ENCODE results near the gene CHCHD6. TPM values are rescaled to one million over a fixed set of nuclear protein-coding genes. Genes with fewer than 3 reads are reported as not detected.

The CHCHD6 gene
- total RNA-seq, 2 experiments from 2014 or later = 15.0 to 16.2 TPM

GRCh38 chr3:126971891-126972351 is 267.9 kb downstream of the CHCHD6 start:
- DNase-seq = no peak
- Mint-ChIP-seq H3K27ac (no peak overlapping the region), H3K36me3 (peaks cover 7% of the 10 kb centered on the region), H3K9me3 (peaks cover 11% of the 10 kb centered on the region), H3K4me1 (no peaks in the 10 kb centered on the region), H3K4me3 (no peak overlapping the region), H3K27me3 (peaks cover 11% of the 10 kb centered on the region)

- no peaks in the 10 kb centered on the region for H3K4me1 Mint-ChIP-seq
- no peak for DNase-seq
- H3K4me3 Mint-ChIP-seq = no peak overlapping the region
- H3K27ac Mint-ChIP-seq = no peak overlapping the region
- peaks cover 12% of the 10 kb centered on the region for H3K27me3 Mint-ChIP-seq
- peaks cover 11% of the 10 kb centered on the region for H3K9me3 Mint-ChIP-seq
- H3K36me3 Mint-ChIP-seq = peaks cover 7% of the 10 kb centered on the region
Measured at GRCh38 chr3:126972866-126973265, 268.8 kb downstream of the CHCHD6 start.

DNA sequence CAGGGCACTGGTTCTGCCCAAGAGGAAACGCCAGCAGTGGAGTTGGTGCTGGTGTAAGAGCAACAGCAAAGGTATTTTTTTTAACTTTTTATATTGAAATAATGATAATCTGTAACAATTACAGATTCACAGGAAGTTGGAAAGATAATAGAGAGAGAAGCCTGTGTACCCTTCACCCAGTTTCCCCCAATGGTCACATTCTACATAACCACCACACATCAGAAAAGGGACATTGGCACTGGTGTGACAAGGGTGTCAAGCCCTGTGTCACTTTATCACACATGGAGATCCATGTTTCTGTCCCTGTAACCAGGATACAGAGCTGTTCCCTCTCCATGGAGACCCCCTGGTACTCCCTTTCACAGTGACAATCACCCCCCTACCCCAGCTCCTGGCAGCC is 269.8 kb downstream of the CHCHD6 start:
- Mint-ChIP-seq H3K27ac (no peak overlapping the region), H3K9me3 (peaks cover 11% of the 10 kb centered on the region), H3K4me1 (peaks cover 2% of the 10 kb centered on the region), H3K36me3 (peaks cover 7% of the 10 kb centered on the region), H3K4me3 (no peak overlapping the region), H3K27me3 (peaks cover 21% of the 10 kb centered on the region)
- no peak for DNase-seq

DNA sequence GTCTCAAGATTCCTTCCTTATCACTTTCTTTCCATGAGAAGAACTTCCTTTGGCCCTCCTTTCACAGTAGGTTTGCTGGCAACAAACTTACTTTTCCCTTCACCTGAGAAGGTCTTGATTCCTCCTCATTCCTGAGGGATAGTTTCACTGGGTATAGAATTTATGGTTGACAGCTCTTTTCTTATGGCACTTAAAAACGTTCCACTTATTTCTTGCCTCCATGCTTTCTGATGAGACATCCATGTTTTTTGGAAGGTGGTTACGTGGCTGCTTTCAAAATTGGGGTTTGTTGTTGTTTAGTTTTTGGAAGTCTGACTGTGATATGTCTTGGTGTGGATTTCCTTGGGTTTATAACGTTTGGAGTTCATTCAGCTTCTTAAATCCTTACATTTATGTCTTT is 270.7 kb downstream of the CHCHD6 start:
- Mint-ChIP-seq H3K4me3 (no peak overlapping the region), H3K36me3 (peaks cover 7% of the 10 kb centered on the region), H3K27me3 (peaks cover 21% of the 10 kb centered on the region), H3K4me1 (peaks cover 8% of the 10 kb centered on the region), H3K9me3 (peaks cover 11% of the 10 kb centered on the region), H3K27ac (no peak overlapping the region)
- no peak for DNase-seq

DNA sequence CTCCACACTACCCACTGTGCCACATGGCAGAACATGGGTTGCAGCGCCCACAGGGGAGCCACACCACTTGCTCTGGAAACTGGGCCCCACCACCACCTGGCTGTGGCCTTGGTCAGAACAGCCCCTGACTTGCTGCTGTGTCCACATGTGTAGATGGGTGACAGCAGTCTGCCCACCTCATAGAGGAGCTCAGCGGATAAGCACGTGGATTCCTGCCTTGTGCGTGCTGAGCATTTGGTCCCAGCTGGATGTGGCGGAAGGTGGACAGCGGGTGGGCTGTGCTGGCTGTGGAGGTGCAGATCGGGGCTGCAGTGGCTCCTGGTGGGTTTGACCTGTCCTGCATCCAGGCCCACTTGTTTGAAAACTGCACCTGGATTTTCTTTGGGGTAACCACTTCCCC is 272.9 kb downstream of the CHCHD6 start:
- peaks cover 13% of the 10 kb centered on the region for H3K4me1 Mint-ChIP-seq
- peaks cover 7% of the 10 kb centered on the region for H3K36me3 Mint-ChIP-seq
- DNase-seq = no peak
- no peak overlapping the region for H3K4me3 Mint-ChIP-seq
- peaks cover 11% of the 10 kb centered on the region for H3K9me3 Mint-ChIP-seq
- H3K27ac Mint-ChIP-seq = no peak overlapping the region
- peaks cover 24% of the 10 kb centered on the region for H3K27me3 Mint-ChIP-seq

DNA sequence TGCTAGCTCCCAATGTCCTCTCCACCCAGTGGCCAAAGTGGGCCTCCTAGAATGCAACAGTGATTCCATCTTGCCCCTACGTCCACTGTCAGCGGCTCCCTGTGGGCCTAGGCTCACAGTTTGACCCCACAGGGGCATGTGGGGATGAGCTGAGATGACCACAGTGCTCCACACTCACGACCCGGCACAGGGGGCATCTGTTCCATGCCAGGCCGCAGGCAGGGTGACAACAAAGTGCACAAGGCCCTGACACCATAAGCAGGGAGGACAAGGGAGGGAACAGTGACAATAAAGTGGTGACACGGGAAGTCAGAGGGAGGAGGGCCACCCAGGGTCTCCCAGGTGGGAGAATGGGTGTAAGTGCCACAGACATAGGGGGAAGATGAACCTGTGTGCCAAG is 273.8 kb downstream of the CHCHD6 start:
- Mint-ChIP-seq H3K4me1 (peaks cover 17% of the 10 kb centered on the region), H3K4me3 (no peak overlapping the region), H3K9me3 (peaks cover 11% of the 10 kb centered on the region), H3K27ac (no peak overlapping the region), H3K36me3 (peaks cover 7% of the 10 kb centered on the region), H3K27me3 (peaks cover 24% of the 10 kb centered on the region)
- no peak for DNase-seq

GRCh38 chr3:126978291-126978690 is 274.3 kb downstream of the CHCHD6 start:
- H3K27me3 Mint-ChIP-seq = peaks cover 22% of the 10 kb centered on the region

DNA sequence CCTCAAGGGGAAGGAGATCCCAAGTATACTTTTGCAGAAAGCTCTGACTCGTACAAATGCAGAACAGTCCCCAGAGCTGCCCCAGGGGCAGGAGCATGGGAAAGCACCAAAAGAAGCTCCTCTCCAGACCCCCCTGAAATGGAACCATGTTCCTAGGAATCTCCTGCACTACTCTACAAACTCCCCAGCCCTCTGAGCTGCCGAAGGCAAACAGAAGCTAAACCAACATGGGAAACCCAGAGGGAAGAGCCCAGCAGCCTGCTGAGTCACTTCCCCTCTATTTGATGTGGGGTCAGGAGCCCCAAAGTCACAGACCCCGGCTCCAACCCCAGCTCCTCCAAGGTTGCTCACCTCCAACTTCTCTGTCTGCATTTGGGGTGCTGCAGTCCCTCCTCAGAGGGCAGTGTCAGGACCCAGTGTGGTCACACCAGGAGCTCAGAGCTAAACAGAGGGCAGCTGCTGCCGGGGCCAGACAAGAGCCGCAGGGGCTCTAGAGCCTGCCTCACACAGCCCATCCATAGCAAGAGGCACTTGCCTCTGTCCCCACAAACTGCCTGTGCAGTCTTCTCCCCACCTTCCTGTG is 275.1 kb downstream of the CHCHD6 start:
- Mint-ChIP-seq H3K4me1 (peaks cover 17% of the 10 kb centered on the region), H3K4me3 (no peak overlapping the region), H3K36me3 (peaks cover 7% of the 10 kb centered on the region), H3K27me3 (peaks cover 20% of the 10 kb centered on the region), H3K9me3 (peaks cover 9% of the 10 kb centered on the region), H3K27ac (no peak overlapping the region)
- DNase-seq = no peak

More at GRCh38 chr3:126978291-126978690, 274.3 kb downstream of the CHCHD6 start:
- DNase-seq = no peak
- no peak overlapping the region for H3K27ac Mint-ChIP-seq
- H3K9me3 Mint-ChIP-seq = peaks cover 11% of the 10 kb centered on the region
- H3K4me1 Mint-ChIP-seq = peaks cover 17% of the 10 kb centered on the region
- H3K36me3 Mint-ChIP-seq = peaks cover 7% of the 10 kb centered on the region
- no peak overlapping the region for H3K4me3 Mint-ChIP-seq

DNA sequence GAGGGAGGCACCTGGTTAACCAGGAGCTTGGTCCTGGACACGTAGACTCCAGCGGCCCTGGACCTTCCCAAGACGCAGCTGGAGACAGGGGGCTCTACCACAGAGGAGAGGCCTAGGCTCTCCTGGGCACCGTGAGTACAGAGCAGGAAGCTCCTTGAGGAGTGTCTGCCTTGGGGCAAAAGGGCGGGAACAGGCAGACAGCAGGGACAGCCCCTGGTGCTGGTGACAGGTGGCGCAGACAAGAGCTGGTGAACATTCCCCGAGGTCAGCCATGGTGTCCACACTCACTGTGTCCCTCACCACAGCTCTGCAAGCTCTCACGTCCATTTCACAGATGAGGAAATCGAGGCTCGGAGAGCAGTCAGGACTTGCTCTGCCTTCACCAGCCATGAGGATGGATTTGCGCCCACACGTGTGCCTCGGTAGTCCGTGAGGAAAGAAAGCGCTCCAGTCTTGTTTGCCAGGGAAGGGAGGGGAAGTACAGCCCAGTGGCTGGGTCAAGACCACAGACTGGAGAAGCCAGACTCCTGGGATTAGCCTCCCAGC is 276.3 kb downstream of the CHCHD6 start:
- no peak overlapping the region for H3K4me3 Mint-ChIP-seq
- H3K27me3 Mint-ChIP-seq = peaks cover 13% of the 10 kb centered on the region
- no peak for DNase-seq
- no peak overlapping the region for H3K27ac Mint-ChIP-seq
- H3K9me3 Mint-ChIP-seq = no peaks in the 10 kb centered on the region
- H3K36me3 Mint-ChIP-seq = no peaks in the 10 kb centered on the region
- H3K4me1 Mint-ChIP-seq = peaks cover 19% of the 10 kb centered on the region

- H3K27me3 Mint-ChIP-seq = peaks cover 13% of the 10 kb centered on the region
- no peaks in the 10 kb centered on the region for H3K36me3 Mint-ChIP-seq
- H3K4me3 Mint-ChIP-seq = peak overlapping the region; percentile 72
- no peaks in the 10 kb centered on the region for H3K9me3 Mint-ChIP-seq
- H3K27ac Mint-ChIP-seq = peak overlapping the region; percentile 81
- DNase-seq = peak; percentile 62
- H3K4me1 Mint-ChIP-seq = peaks cover 19% of the 10 kb centered on the region
Measured at GRCh38 chr3:126982126-126982470, 278.1 kb downstream of the CHCHD6 start.

DNA sequence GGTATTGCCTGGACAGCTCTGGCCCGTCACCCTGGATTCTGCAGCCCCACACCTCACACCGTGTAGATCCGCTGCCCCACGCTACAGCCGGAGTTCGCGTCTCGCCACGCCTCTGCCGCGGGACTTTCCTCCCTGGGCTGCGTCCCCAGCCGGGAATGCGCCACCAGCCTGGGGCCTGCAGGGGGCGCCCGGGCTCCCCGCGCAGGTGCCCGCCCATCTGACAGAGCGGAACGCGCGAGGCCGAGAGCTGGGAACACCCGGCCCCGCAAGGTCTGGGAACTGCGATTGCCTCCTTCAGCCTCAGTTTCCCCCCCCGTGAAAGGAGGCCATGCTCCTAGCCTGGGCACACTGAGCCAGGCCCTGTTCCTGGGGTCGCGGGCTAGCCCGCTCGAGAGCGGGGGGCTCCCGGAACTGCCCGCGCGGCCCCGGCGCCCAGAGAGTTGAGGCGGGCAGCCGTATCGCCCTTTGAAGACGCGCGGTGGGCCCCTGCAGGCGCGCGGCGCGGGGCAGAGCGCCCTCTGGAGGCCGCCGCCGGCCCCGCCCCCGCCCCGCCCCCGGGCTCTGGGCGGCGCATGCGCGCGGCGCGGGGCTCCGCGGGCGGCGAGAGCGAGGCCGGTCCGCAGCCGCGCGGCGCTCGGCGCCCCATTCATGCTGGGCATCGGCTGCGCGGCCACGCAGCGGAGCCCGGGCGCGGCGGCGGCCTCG is 278.6 kb downstream of the CHCHD6 start, which contains the start of gene PLXNA1:
TSS of gene PLXNA1 (plus strand) at position 645 of the 705 bp plus-strand sequence. CDS start 5,479 bp downstream, outside the sequence.
- DNase-seq = peak; percentile 86
- Mint-ChIP-seq H3K9me3 (no peaks in the 10 kb centered on the region), H3K4me3 (peak within 1 kb of the TSS; percentile 72), H3K36me3 (no peaks in the 10 kb centered on the region), H3K27me3 (peaks cover 13% of the 10 kb centered on the region), H3K4me1 (peaks cover 21% of the 10 kb centered on the region), H3K27ac (peak within 1 kb of the TSS; percentile 81)

DNA sequence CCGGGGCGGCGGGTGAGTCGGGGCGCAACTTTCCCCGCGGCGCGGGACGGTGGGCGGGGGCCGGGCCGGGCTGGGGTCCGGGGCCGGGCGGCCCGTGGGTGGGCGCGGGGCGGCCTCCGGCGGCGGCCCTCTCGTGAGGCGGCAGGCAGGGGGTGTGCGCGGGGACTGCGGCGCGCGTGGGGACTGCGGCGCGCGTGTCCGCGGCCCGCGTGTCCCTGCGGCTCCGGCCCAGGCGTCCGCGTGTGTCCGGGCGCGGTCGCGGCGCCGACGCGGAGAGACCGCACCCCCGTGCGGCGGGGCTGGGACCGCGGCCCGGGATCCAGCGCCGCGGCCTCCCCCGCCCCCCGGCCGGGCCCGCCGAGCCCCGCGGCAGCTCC is 279.2 kb downstream of the CHCHD6 start:
- Mint-ChIP-seq H3K4me1 (peaks cover 21% of the 10 kb centered on the region), H3K4me3 (no peak overlapping the region), H3K9me3 (no peaks in the 10 kb centered on the region), H3K27me3 (peaks cover 8% of the 10 kb centered on the region), H3K27ac (no peak overlapping the region), H3K36me3 (no peaks in the 10 kb centered on the region)
- DNase-seq = peak; percentile 15

DNA sequence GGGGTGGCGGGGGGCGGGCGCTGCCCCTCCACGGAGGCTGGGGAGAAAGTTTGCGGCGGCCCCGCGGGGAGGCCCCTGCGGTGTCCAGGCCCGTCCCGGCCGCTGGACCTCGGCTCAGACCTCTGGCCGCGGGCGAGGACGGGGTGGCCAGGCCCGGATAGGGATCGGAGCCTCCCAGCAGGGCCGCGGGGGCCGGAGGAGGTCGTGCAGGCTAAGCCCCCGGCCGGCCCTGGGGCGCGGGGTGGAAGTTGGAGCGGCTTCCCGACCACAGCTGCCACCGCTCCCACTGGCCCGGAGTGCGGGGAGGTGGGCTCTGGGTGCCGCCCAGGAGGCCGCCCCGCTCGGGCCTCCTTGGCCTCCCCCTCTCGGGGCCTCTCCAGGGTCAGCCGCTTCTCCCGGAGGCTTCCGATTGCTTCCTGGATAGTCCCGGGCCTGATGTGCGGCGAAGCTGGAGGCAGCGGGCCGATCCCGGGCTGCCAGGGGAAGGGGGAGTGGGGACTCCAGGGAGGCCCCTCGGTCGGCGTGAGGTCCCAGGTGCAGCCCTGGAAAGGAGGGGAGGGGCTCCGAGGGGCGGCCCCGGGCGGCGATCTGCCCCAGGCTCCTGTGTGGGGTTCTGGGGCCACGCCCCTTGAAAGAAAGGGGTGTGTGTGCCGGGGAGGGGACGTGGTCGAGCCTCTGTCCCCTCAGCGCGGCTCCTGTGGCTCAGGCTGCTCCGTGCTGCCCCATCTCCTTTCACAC is 279.8 kb downstream of the CHCHD6 start:
- Mint-ChIP-seq H3K36me3 (no peaks in the 10 kb centered on the region), H3K27ac (no peak overlapping the region), H3K27me3 (peaks cover 3% of the 10 kb centered on the region), H3K4me1 (peaks cover 19% of the 10 kb centered on the region), H3K4me3 (no peak overlapping the region), H3K9me3 (no peaks in the 10 kb centered on the region)
- peak; percentile 46 for DNase-seq

- Mint-ChIP-seq H3K36me3 (no peaks in the 10 kb centered on the region), H3K9me3 (no peaks in the 10 kb centered on the region), H3K27me3 (peaks cover 3% of the 10 kb centered on the region), H3K4me1 (peaks cover 13% of the 10 kb centered on the region), H3K4me3 (peak overlapping the region; percentile 51), H3K27ac (no peak overlapping the region)
- no peak for DNase-seq
Measured at GRCh38 chr3:126984391-126985131, 280.5 kb downstream of the CHCHD6 start.
